Neural cell (in vitro differentiated cells): ENCODE data around the gene PERM1. TPM values are rescaled to one million over a fixed set of nuclear protein-coding genes. Genes with fewer than 3 reads are reported as not detected.

Source experiments
- H2AFZ ChIP-seq: fragments of 200-600, 300-800 bp; sonication (generic), shearing (Covaris generic); 2 replicates; pipeline ENCODE4 v1.6.0; 2014; ENCODE audit warnings: low read depth, mild to moderate bottlenecking, antibody characterized with exemption, low read length, moderate library complexity
- H3F3A ChIP-seq: fragments of 200-600 bp; shearing (Covaris generic); 2 replicates; pipeline ENCODE4 v1.6.1; 2016; ENCODE audit warnings: mild to moderate bottlenecking, moderate library complexity, mixed read lengths, antibody characterized with exemption, low read length; ENCODE audit not compliant: insufficient read depth, poor library complexity, severe bottlenecking
- H3K27ac ChIP-seq: fragments of 200-600, 300-800 bp; sonication (generic), shearing (Covaris generic); 2 replicates; pipeline ENCODE4 v1.5.1; 2014; ENCODE audit warnings: mild to moderate bottlenecking, low read length, moderate library complexity
- H3K27me3 ChIP-seq: fragments of 300-800, 200-600 bp; sonication (generic), shearing (Covaris generic); 2 replicates; pipeline ENCODE4 v1.6.0; 2014; ENCODE audit warnings: mild to moderate bottlenecking, low read depth, low read length, moderate library complexity; ENCODE audit not compliant: insufficient read depth
- H3K36me3 ChIP-seq: fragments of 300-800, 200-600 bp; sonication (generic), shearing (Covaris generic); 2 replicates; pipeline ENCODE4 v1.5.1; 2014; ENCODE audit warnings: mild to moderate bottlenecking, antibody characterized with exemption, low read length, moderate library complexity; ENCODE audit not compliant: insufficient read depth
- H3K4me2 ChIP-seq: fragments of 300-800, 200-600 bp; sonication (generic), shearing (Covaris generic); 2 replicates; pipeline ENCODE4 v1.6.0; 2014; ENCODE audit warnings: mild to moderate bottlenecking, low read length
- H3K4me3 ChIP-seq: fragments of 300-800, 200-600 bp; sonication (generic), shearing (Covaris generic); 2 replicates; pipeline ENCODE4 v1.5.1; 2014; ENCODE audit warnings: mild to moderate bottlenecking, low read length, moderate library complexity
- H3K79me2 ChIP-seq: fragments of 200-600 bp; shearing (Covaris generic); replicated peaks from 2 replicates; pipeline ENCODE4 v1.6.0; 2014; ENCODE audit warnings: mild to moderate bottlenecking, low read length, moderate library complexity; ENCODE audit not compliant: insufficient read depth
- H3K9ac ChIP-seq: fragments of 300-800, 200-600 bp; sonication (generic), shearing (Covaris generic); 2 replicates; pipeline ENCODE4 v1.6.1; 2016; ENCODE audit warnings: mild to moderate bottlenecking, low read length, mixed read lengths
- H3K9me2 ChIP-seq: fragments of 200-600 bp; shearing (Covaris generic); 2 replicates; pipeline ENCODE4 v1.6.1; 2016; ENCODE audit warnings: mild to moderate bottlenecking, low read length, mixed read lengths; ENCODE audit not compliant: insufficient read depth
- H3K9me3 ChIP-seq: fragments of 200-600, 300-800 bp; sonication (generic), shearing (Covaris generic); 2 replicates; pipeline ENCODE4 v1.6.1; 2016; ENCODE audit warnings: mild to moderate bottlenecking, mixed run types, low read length, moderate library complexity, mixed read lengths
- H4K20me1 ChIP-seq: fragments of 200-600 bp; shearing (Covaris generic); 2 replicates; pipeline ENCODE4 v1.6.1; 2016; ENCODE audit warnings: mild to moderate bottlenecking, mixed run types; ENCODE audit not compliant: insufficient read depth
- CTCF ChIP-seq: fragments of 450-650 bp; IDR thresholded peaks from 2 replicates; pipeline ENCODE4 v1.5.1; 2014; ENCODE audit warnings: antibody characterized with exemption, mild to moderate bottlenecking, moderate library complexity; ENCODE audit not compliant: poor library complexity, severe bottlenecking
- EP300 ChIP-seq: fragments of 450-650 bp; conservative IDR thresholded peaks from 2 replicates; pipeline ENCODE4 v1.6.1; 2014; ENCODE audit warnings: antibody characterized with exemption, mild to moderate bottlenecking, moderate library complexity; ENCODE audit not compliant: poor library complexity, severe bottlenecking
- EZH2 ChIP-seq: fragments of 200-600, 300-800 bp; shearing (Covaris generic), sonication (generic); IDR thresholded peaks from 2 replicates; pipeline ENCODE4 v1.6.1; 2014; ENCODE audit warnings: antibody characterized with exemption, low read length, borderline replicate concordance, mild to moderate bottlenecking; ENCODE audit not compliant: insufficient read depth, poor library complexity, severe bottlenecking
- MXI1 ChIP-seq: fragments of 450-650 bp; conservative IDR thresholded peaks from 2 replicates; pipeline ENCODE4 v1.6.1; 2014; ENCODE audit warnings: antibody characterized with exemption, mild to moderate bottlenecking; ENCODE audit not compliant: poor library complexity, severe bottlenecking
- POLR2AphosphoS5 ChIP-seq: IDR thresholded peaks from 2 replicates; pipeline ENCODE4 v1.6.1; 2012
- RAD21 ChIP-seq: fragments of 450-650 bp; conservative IDR thresholded peaks from 2 replicates; pipeline ENCODE4 v1.6.1; 2014; ENCODE audit warnings: antibody characterized with exemption, mild to moderate bottlenecking, moderate library complexity
- SMC3 ChIP-seq: fragments of 450-650 bp; conservative IDR thresholded peaks from 2 replicates; pipeline ENCODE4 v1.6.1; 2014; ENCODE audit warnings: antibody characterized with exemption, mild to moderate bottlenecking, moderate library complexity; ENCODE audit not compliant: poor library complexity
- TAF1 ChIP-seq: IDR thresholded peaks from 2 replicates; pipeline ENCODE4 v1.6.1; 2012; ENCODE audit warnings: low read depth
- polyA plus RNA-seq: library from polyadenylated mRNA; depleted of rRNA; stranded (reverse); fragments of >200 nt; gene quantifications from 2 replicates; pipeline ENCODE4 v1.2.3, GENCODE V29; 2014
- TF ChIP-seq, protein P1 (sequence below): IDR thresholded peaks from 2 replicates; pipeline ENCODE4 v1.6.1; 2012; ENCODE audit warnings: borderline replicate concordance

The PERM1 gene
- polyA plus RNA-seq, 1 donor from 2014 or later: not detected

DNA sequence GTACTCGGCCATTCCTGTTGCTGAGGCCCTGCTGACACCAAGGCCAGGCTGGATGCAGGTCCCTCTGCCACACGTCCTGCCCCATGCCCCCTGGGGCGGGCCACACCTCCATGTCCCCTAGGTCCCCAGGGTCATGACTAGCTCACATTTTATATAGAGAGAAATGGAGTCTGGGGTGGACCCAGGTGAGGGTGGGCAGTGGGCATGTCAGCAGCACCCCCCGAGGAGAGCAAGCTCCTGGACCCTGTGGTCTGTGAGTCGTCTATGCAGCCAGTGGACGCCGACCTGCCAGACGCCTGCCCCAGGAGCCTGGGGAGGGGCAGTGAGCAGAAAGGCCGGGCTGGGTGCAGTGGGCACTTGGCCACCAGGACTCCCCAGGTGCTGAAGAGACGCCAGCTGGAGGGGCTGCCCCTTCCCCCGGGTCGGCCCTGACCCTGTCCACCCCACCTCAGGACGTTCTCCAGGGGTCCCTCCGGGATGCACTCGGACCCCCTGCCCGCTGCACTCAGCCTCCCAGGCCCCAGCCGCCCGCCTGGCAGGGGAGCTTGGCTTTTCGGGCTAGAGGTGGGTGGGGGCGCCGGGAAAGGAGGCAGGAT, 42.3 kb downstream of the PERM1 start:
- H3K9me2 ChIP-seq: no peaks in the 10 kb centered on the region
- H3K9me3 ChIP-seq: no peaks in the 10 kb centered on the region
- H2AFZ ChIP-seq: no peak overlapping the region
- no peak overlapping the region for H3K27ac ChIP-seq
- no peaks in the 10 kb centered on the region for H3K36me3 ChIP-seq
- H3K27me3 ChIP-seq: peaks cover 64% of the 10 kb centered on the region
- no peaks in the 10 kb centered on the region for H3K79me2 ChIP-seq
- no peak overlapping the region for H3K4me2 ChIP-seq
- no peaks in the 10 kb centered on the region for H3F3A ChIP-seq
- H4K20me1 ChIP-seq: no peaks in the 10 kb centered on the region
- peak overlapping the region; percentile 42 for H3K4me3 ChIP-seq
- TF ChIP-seq SMC3 (no peak), RAD21 (no peak), TAF1 (no peak), EP300 (no peak), POLR2AphosphoS5 (no peak), MXI1 (no peak)
- TF ChIP-seq, protein P1, sequence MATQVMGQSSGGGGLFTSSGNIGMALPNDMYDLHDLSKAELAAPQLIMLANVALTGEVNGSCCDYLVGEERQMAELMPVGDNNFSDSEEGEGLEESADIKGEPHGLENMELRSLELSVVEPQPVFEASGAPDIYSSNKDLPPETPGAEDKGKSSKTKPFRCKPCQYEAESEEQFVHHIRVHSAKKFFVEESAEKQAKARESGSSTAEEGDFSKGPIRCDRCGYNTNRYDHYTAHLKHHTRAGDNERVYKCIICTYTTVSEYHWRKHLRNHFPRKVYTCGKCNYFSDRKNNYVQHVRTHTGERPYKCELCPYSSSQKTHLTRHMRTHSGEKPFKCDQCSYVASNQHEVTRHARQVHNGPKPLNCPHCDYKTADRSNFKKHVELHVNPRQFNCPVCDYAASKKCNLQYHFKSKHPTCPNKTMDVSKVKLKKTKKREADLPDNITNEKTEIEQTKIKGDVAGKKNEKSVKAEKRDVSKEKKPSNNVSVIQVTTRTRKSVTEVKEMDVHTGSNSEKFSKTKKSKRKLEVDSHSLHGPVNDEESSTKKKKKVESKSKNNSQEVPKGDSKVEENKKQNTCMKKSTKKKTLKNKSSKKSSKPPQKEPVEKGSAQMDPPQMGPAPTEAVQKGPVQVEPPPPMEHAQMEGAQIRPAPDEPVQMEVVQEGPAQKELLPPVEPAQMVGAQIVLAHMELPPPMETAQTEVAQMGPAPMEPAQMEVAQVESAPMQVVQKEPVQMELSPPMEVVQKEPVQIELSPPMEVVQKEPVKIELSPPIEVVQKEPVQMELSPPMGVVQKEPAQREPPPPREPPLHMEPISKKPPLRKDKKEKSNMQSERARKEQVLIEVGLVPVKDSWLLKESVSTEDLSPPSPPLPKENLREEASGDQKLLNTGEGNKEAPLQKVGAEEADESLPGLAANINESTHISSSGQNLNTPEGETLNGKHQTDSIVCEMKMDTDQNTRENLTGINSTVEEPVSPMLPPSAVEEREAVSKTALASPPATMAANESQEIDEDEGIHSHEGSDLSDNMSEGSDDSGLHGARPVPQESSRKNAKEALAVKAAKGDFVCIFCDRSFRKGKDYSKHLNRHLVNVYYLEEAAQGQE: no peak
- no peak overlapping the region for H3K9ac ChIP-seq

GRCh38 chr1:938711-939489, 43.0 kb downstream of the PERM1 start:
- Histone ChIP-seq H3K4me3 (no peak overlapping the region), H3K79me2 (no peaks in the 10 kb centered on the region), H4K20me1 (no peaks in the 10 kb centered on the region)

More at GRCh38 chr1:938711-939489, 43.0 kb downstream of the PERM1 start:
- no peak overlapping the region for H3K9ac ChIP-seq
- no peaks in the 10 kb centered on the region for H3K9me2 ChIP-seq
- no peaks in the 10 kb centered on the region for H3K9me3 ChIP-seq
- H3K4me2 ChIP-seq: no peak overlapping the region
- peaks cover 64% of the 10 kb centered on the region for H3K27me3 ChIP-seq
- no peak overlapping the region for H2AFZ ChIP-seq
- no peak overlapping the region for H3K27ac ChIP-seq
- H3F3A ChIP-seq: no peaks in the 10 kb centered on the region
- no peaks in the 10 kb centered on the region for H3K36me3 ChIP-seq
- TF ChIP-seq EP300: no peak
- TF ChIP-seq MXI1: no peak
- TF ChIP-seq SMC3: no peak
- TF ChIP-seq RAD21: no peak
- TF ChIP-seq CTCF: no peak
- no peak for TF ChIP-seq TAF1
- TF ChIP-seq, protein P1: no peak
- no peak for TF ChIP-seq EZH2
- no peak for TF ChIP-seq POLR2AphosphoS5
